Gastroesophageal sphincter (tissue), 3 donors: ENCODE results near the gene SMCO3.

Experiments used
- CTCF ChIP-seq, 4 experiments: fragments of 200-600 bp in 2 of 4; fragments of 450-650 bp in 2 of 4; sonication (generic) in 1 of 4; IDR thresholded peaks; one replicate each; pipeline ENCODE4 v1.5.1; 2017 to 2019; ENCODE audit warnings: antibody characterized with exemption in 4 of 4, mild to moderate bottlenecking in 2 of 4, moderate library complexity in 2 of 4
- EP300 ChIP-seq: sonication (generic); formaldehyde crosslinking; IDR thresholded peaks from one replicate; pipeline ENCODE4 v1.6.1; 2017; ENCODE audit warnings: antibody characterized with exemption, mild to moderate bottlenecking
- POLR2A ChIP-seq, 2 donors: fragments of 450-650 bp; IDR thresholded peaks; one replicate each; pipeline ENCODE4 v1.6.1; 2017; ENCODE audit warnings: antibody characterized with exemption in 2 of 2, mild to moderate bottlenecking in 2 of 2, moderate library complexity in 1 of 2

- no peak for TF ChIP-seq CTCF (IDR thresholded peaks at IDR 0.05)
- no peak for TF ChIP-seq POLR2A (IDR thresholded peaks at IDR 0.05)
- TF ChIP-seq EP300 = no peak
Measured at GRCh38 chr12:14795028-14795448, 18.9 kb downstream of the SMCO3 start.
